Measurements from ENCODE around the gene ATP1A2. TPM values are rescaled to one million over a fixed set of nuclear protein-coding genes. Genes with fewer than 3 reads are reported as not detected.

The ATP1A2 gene
- total and polyA plus RNA-seq, 12 donors, result 0.47 to 4.5 (median 1.5) TPM

Other genes with a start within 250 kb of the ATP1A2 start
- gene CFAP45, start 215.6 kb upstream of the ATP1A2 start, total RNA-seq, result under 1 TPM in 3 of 9 donors, not detected in 6; 0.14 to 0.81 (median 0.17) TPM
- under 1 TPM; 0.30 to 0.42 (median 0.40) TPM for gene CFAP45, start 215.6 kb upstream of the ATP1A2 start, polyA plus RNA-seq
- gene TAGLN2, start 190.3 kb upstream of the ATP1A2 start, total RNA-seq, result 100 to 1,000 TPM in 7 of 9 donors, 10 to 100 TPM in 2; 42.3 to 185 (median 141) TPM
- 100 to 1,000 TPM; 124 to 215 (median 192) TPM for gene TAGLN2, start 190.3 kb upstream of the ATP1A2 start, polyA plus RNA-seq
- under 1 TPM in 4 of 9 donors, not detected in 5; 0.14 to 0.32 (median 0.22) TPM for gene IGSF9, start 170.1 kb upstream of the ATP1A2 start, total RNA-seq
- gene IGSF9, start 170.1 kb upstream of the ATP1A2 start, polyA plus RNA-seq, result under 1 TPM in 2 of 3 donors, not detected in 1; 0.10 to 0.16 TPM
- gene SLAMF9, start 161.5 kb upstream of the ATP1A2 start, total RNA-seq, result not detected
- gene SLAMF9, start 161.5 kb upstream of the ATP1A2 start, polyA plus RNA-seq, result not detected
- 1 to 10 TPM; 5.3 to 9.4 (median 7.7) TPM for gene PIGM, start 83.8 kb upstream of the ATP1A2 start, total RNA-seq
- gene PIGM, start 83.8 kb upstream of the ATP1A2 start, polyA plus RNA-seq, result 1 to 10 TPM; 3.0 to 9.4 (median 3.5) TPM
- under 1 TPM in 3 of 9 donors, not detected in 6; 0.11 to 0.32 (median 0.19) TPM for gene KCNJ10, start 45.6 kb upstream of the ATP1A2 start, total RNA-seq
- gene KCNJ10, start 45.6 kb upstream of the ATP1A2 start, polyA plus RNA-seq, result under 1 TPM in 2 of 3 donors, not detected in 1; 0.13 TPM
- gene KCNJ9, start 34.2 kb upstream of the ATP1A2 start, total RNA-seq, result 1 to 10 TPM in 1 of 9 donors, under 1 TPM in 2, not detected in 6; 0.14 to 1.1 (median 0.33) TPM
- gene KCNJ9, start 34.2 kb upstream of the ATP1A2 start, polyA plus RNA-seq, result under 1 TPM; 0.16 to 0.24 (median 0.20) TPM
- 10 to 100 TPM; 15.0 to 42.9 (median 24.2) TPM for gene IGSF8, start 17.1 kb upstream of the ATP1A2 start, total RNA-seq
- 10 to 100 TPM in 2 of 3 donors, 1 to 10 TPM in 1; 9.7 to 24.9 (median 20.8) TPM for gene IGSF8, start 17.1 kb upstream of the ATP1A2 start, polyA plus RNA-seq
- under 1 TPM in 2 of 9 donors, not detected in 7; 0.46 to 0.96 TPM for gene ATP1A4, start 35.8 kb downstream of the ATP1A2 start, total RNA-seq
- gene ATP1A4, start 35.8 kb downstream of the ATP1A2 start, polyA plus RNA-seq, result under 1 TPM in 1 of 3 donors, not detected in 2; 0.17 TPM
- 1 to 10 TPM in 1 of 9 donors, under 1 TPM in 2, not detected in 6; 0.11 to 1.6 (median 0.39) TPM for gene CASQ1, start 74.8 kb downstream of the ATP1A2 start, total RNA-seq
- under 1 TPM in 2 of 3 donors, not detected in 1; 0.16 to 0.17 TPM for gene CASQ1, start 74.8 kb downstream of the ATP1A2 start, polyA plus RNA-seq
- gene PEA15, start 89.6 kb downstream of the ATP1A2 start, total RNA-seq, result 100 to 1,000 TPM in 4 of 9 donors, 10 to 100 TPM in 5; 40.6 to 163 (median 92.3) TPM
- gene PEA15, start 89.6 kb downstream of the ATP1A2 start, polyA plus RNA-seq, result 100 to 1,000 TPM; 120 to 445 (median 162) TPM
- gene DCAF8, start 146.8 kb downstream of the ATP1A2 start, total RNA-seq, result 100 to 1,000 TPM in 7 of 9 donors, 10 to 100 TPM in 2; 64.3 to 162 (median 143) TPM
- 100 to 1,000 TPM in 2 of 3 donors, 10 to 100 TPM in 1; 78.9 to 140 (median 124) TPM for gene DCAF8, start 146.8 kb downstream of the ATP1A2 start, polyA plus RNA-seq
- 100 to 1,000 TPM in 3 of 9 donors, 10 to 100 TPM in 6; 55.5 to 165 (median 85.8) TPM for gene PEX19, start 169.4 kb downstream of the ATP1A2 start, total RNA-seq
- gene PEX19, start 169.4 kb downstream of the ATP1A2 start, polyA plus RNA-seq, result 10 to 100 TPM; 15.5 to 89.1 (median 18.5) TPM
- 100 to 1,000 TPM in 8 of 9 donors, 10 to 100 TPM in 1; 97.2 to 209 (median 134) TPM for gene COPA, start 227.5 kb downstream of the ATP1A2 start, total RNA-seq
- gene COPA, start 227.5 kb downstream of the ATP1A2 start, polyA plus RNA-seq, result 100 to 1,000 TPM in 1 of 3 donors, 10 to 100 TPM in 2; 58.4 to 135 (median 72.4) TPM
- 100 to 1,000 TPM in 2 of 9 donors, 10 to 100 TPM in 7; 49.5 to 113 (median 91.1) TPM for gene NCSTN, start 227.6 kb downstream of the ATP1A2 start, total RNA-seq
- gene NCSTN, start 227.6 kb downstream of the ATP1A2 start, polyA plus RNA-seq, result 100 to 1,000 TPM in 1 of 3 donors, 10 to 100 TPM in 2; 48.3 to 104 (median 48.8) TPM